Adrenal gland (tissue), 5 donors: ENCODE measurements around the gene SFXN3.

ENCODE experiments used
- CTCF ChIP-seq, 6 experiments: fragments of 450-650 bp in 4 of 6; fragments of 200-600 bp in 2 of 6; sonication (generic) in 1 of 6; IDR thresholded peaks; 1 replicate in 5 of 6; 2 replicates in 1 of 6; pipeline versions ENCODE4 v1.5.1 to v1.8.0; 2016 to 2021; ENCODE audit warnings: antibody characterized with exemption in 6 of 6, mild to moderate bottlenecking in 2 of 6, moderate library complexity in 1 of 6
- POLR2A ChIP-seq, 2 donors: fragments of 450-650 bp; IDR thresholded peaks; one replicate each; pipeline ENCODE4 v1.6.1; 2017; ENCODE audit warnings: antibody characterized with exemption in 2 of 2, mild to moderate bottlenecking in 2 of 2, moderate library complexity in 1 of 2
- donor health status: DM: no; HTN: no; CAD: no.

GRCh38 chr10:101065481-101066145, 34.6 kb downstream of the SFXN3 start:
- TF ChIP-seq CTCF (IDR thresholded peaks at IDR 0.05) (no peak), POLR2A (IDR thresholded peaks at IDR 0.05) (no peak)
